ENCODE data around the gene SMYD3. TPM values are rescaled to one million over a fixed set of nuclear protein-coding genes. Genes with fewer than 3 reads are reported as not detected.

The SMYD3 gene
- total and polyA plus RNA-seq, 2 donors = 22.0 to 27.0 TPM

DNA sequence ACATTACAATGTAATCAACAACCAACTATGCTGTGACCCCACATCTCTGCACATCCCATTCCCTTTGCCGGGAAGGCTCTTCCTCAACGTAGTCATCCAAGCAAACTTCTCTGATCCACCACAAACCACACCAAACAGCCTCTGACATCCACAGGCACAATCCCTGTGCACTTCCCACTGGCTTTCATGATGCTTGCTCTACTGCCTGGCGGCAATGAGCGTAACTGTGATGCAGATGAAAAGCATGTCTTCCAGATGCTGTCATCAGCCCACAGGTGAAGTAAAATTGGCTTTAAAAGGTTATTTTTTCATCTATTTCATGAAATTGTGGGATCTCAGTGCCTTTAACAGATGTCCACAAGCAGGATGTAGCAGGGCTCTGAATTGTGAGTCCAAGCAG is 635.2 kb downstream of the SMYD3 start:
- Histone ChIP-seq H3K4me3 (ENCODE audit: low read length in 2 of 2) (no peak overlapping the region), H3K27me3 (ENCODE audit: control insufficient read depth in 2 of 2, insufficient read depth in 1 of 2, low read length in 1 of 2) (no peaks in the 10 kb centered on the region), H3K36me3 (ENCODE audit: control insufficient read depth in 2 of 2, insufficient read depth in 2 of 2, low read length in 1 of 2) (no peaks in the 10 kb centered on the region), H3K4me1 (ENCODE audit: control insufficient read depth in 2 of 2, insufficient read depth in 2 of 2, low read length in 2 of 2) (no peaks in the 10 kb centered on the region), H3K27ac (ENCODE audit: low read depth in 1 of 2, low read length in 1 of 2) (no peak overlapping the region), H3K9me3 (ENCODE audit: control insufficient read depth in 2 of 2, insufficient read depth in 1 of 2, low read length in 1 of 2) (no peaks in the 10 kb centered on the region)
- no peak for DNase-seq (ENCODE audit: low read depth in 6 of 9, low spot score in 9 of 9)
- WGBS = over 99% methylated on average over 4 of the region's 4 CpGs

DNA sequence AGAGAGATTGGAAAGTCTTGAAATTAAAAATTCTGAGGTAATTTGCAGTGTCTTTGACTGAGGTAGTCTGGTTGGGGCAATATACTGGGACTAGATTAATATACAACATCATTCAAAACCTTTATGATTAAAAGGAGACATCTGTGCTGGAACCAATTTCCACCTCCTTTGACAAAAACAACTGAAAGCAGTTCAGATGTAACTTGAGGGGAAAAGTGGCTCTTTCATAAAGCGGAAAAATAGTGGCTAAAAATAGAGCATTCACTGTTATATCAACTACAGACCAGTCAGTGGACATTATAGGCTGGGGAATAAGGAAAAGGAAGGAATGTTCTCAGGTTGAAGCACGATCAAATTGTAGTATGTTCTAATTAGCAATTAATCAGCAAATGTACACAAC is 635.9 kb downstream of the SMYD3 start:
- WGBS = 98% methylated on average over 2 of the region's 2 CpGs
- H3K27me3 ChIP-seq (ENCODE audit: control insufficient read depth in 2 of 2, insufficient read depth in 1 of 2, low read length in 1 of 2) = no peaks in the 10 kb centered on the region
- H3K4me3 ChIP-seq (ENCODE audit: low read length in 2 of 2) = no peak overlapping the region
- no peaks in the 10 kb centered on the region for H3K4me1 ChIP-seq (ENCODE audit: control insufficient read depth in 2 of 2, insufficient read depth in 2 of 2, low read length in 2 of 2)
- no peaks in the 10 kb centered on the region for H3K9me3 ChIP-seq (ENCODE audit: control insufficient read depth in 2 of 2, insufficient read depth in 1 of 2, low read length in 1 of 2)
- no peaks in the 10 kb centered on the region for H3K36me3 ChIP-seq (ENCODE audit: control insufficient read depth in 2 of 2, insufficient read depth in 2 of 2, low read length in 1 of 2)
- DNase-seq (ENCODE audit: low read depth in 6 of 9, low spot score in 9 of 9) = no peak
- H3K27ac ChIP-seq (ENCODE audit: low read depth in 1 of 2, low read length in 1 of 2) = no peak overlapping the region

DNA sequence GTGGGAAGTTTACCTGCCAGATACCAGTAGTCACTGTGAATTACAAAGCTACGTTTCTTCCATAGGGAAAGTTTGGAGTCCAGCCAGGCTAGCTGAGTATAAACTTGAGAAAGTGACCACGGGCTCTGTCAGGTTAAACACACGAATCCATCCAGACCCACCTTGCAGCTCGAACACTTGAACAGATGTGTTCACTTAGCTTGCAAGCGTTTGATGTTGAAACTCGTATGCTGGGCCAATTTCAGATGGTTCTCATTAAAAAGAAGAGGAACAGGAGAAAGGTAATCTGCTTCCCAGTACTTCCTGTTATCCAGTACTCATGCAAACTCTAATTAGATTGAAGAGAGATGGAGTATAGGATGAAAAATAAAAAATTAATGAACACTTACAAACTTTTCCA is 636.4 kb downstream of the SMYD3 start:
- Histone ChIP-seq H3K36me3 (ENCODE audit: control insufficient read depth in 2 of 2, insufficient read depth in 2 of 2, low read length in 1 of 2) (no peaks in the 10 kb centered on the region), H3K27ac (ENCODE audit: low read depth in 1 of 2, low read length in 1 of 2) (no peak overlapping the region), H3K27me3 (ENCODE audit: control insufficient read depth in 2 of 2, insufficient read depth in 1 of 2, low read length in 1 of 2) (no peaks in the 10 kb centered on the region), H3K4me3 (ENCODE audit: low read length in 2 of 2) (no peak overlapping the region), H3K9me3 (ENCODE audit: control insufficient read depth in 2 of 2, insufficient read depth in 1 of 2, low read length in 1 of 2) (no peaks in the 10 kb centered on the region), H3K4me1 (ENCODE audit: control insufficient read depth in 2 of 2, insufficient read depth in 2 of 2, low read length in 2 of 2) (no peaks in the 10 kb centered on the region)
- DNase-seq (ENCODE audit: low read depth in 6 of 9, low spot score in 9 of 9) = no peak
- 96% methylated on average over 6 of the region's 6 CpGs for WGBS

DNA sequence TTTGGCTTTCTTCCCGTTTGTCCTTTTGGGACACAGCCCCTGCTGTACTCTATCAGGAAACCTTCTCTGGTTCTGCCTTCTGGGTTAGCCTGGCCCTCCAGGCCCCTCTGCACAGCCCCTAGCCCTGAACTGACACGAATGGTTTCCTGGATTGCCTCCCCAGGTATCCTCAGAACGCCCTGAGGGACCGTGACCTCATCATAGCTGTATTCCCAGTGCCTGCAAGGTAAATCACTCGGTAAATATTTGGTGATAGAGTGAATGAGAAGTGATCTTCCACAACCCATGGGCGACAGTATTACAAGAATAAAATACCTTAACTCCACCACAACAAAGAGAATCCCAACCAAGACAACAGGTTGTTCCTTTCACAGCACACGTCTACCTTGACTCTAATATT is 637.2 kb downstream of the SMYD3 start:
- Histone ChIP-seq H3K4me1 (ENCODE audit: control insufficient read depth in 2 of 2, insufficient read depth in 2 of 2, low read length in 2 of 2) (no peaks in the 10 kb centered on the region), H3K36me3 (ENCODE audit: control insufficient read depth in 2 of 2, insufficient read depth in 2 of 2, low read length in 1 of 2) (no peaks in the 10 kb centered on the region), H3K9me3 (ENCODE audit: control insufficient read depth in 2 of 2, insufficient read depth in 1 of 2, low read length in 1 of 2) (no peaks in the 10 kb centered on the region), H3K27ac (ENCODE audit: low read depth in 1 of 2, low read length in 1 of 2) (no peak overlapping the region), H3K4me3 (ENCODE audit: low read length in 2 of 2) (no peak overlapping the region), H3K27me3 (ENCODE audit: control insufficient read depth in 2 of 2, insufficient read depth in 1 of 2, low read length in 1 of 2) (no peaks in the 10 kb centered on the region)
- WGBS = 96% methylated on average over 7 of the region's 7 CpGs
- DNase-seq (ENCODE audit: low read depth in 6 of 9, low spot score in 9 of 9) = no peak

DNA sequence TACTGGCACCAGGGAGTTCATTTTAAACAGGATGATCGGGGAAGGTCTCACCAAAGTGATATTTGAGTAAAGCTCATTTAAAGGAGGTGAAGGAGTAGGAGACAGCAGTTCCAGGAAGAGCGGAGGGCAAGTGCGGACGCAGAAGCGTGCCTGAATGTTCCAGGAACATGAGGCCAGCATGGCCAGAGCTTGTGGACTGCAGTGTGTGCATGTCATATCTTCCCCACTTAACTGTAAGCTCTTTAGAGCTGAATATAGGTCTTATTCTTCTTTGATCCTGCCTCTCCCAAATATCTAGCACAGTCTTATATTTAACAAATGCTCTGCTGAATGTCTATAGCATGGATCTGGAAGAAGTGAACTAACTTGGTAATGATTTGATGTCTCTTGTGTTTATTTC is 639.3 kb downstream of the SMYD3 start:
- H3K9me3 ChIP-seq (ENCODE audit: control insufficient read depth in 2 of 2, insufficient read depth in 1 of 2, low read length in 1 of 2) = no peaks in the 10 kb centered on the region
- WGBS = 67% methylated on average over 5 of the region's 5 CpGs
- H3K27ac ChIP-seq (ENCODE audit: low read depth in 1 of 2, low read length in 1 of 2) = no peak overlapping the region
- no peaks in the 10 kb centered on the region for H3K4me1 ChIP-seq (ENCODE audit: control insufficient read depth in 2 of 2, insufficient read depth in 2 of 2, low read length in 2 of 2)
- no peaks in the 10 kb centered on the region for H3K27me3 ChIP-seq (ENCODE audit: control insufficient read depth in 2 of 2, insufficient read depth in 1 of 2, low read length in 1 of 2)
- H3K36me3 ChIP-seq (ENCODE audit: control insufficient read depth in 2 of 2, insufficient read depth in 2 of 2, low read length in 1 of 2) = no peaks in the 10 kb centered on the region
- no peak overlapping the region for H3K4me3 ChIP-seq (ENCODE audit: low read length in 2 of 2)
- DNase-seq (ENCODE audit: low read depth in 6 of 9, low spot score in 9 of 9) = no peak

DNA sequence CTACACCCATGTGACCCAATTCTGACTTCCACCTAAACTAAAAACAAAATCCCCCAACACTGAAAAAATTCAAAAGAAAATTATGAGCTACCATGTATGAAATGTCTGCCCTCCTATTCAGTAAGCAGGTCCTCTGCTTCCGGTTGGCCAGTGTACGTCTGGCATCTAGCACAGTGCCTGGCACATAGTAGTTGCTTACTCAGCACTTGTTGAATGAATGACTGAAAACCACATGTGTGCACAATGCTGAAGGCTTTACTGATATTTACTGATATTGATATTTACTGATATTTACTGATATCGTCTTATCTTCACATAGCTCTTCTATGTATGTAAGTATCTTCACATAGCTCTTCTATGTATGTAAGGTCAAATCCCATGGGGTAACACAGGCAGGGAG is 642.2 kb downstream of the SMYD3 start:
- Histone ChIP-seq H3K27ac (ENCODE audit: low read depth in 1 of 2, low read length in 1 of 2) (no peak overlapping the region), H3K4me1 (ENCODE audit: control insufficient read depth in 2 of 2, insufficient read depth in 2 of 2, low read length in 2 of 2) (no peaks in the 10 kb centered on the region), H3K9me3 (ENCODE audit: control insufficient read depth in 2 of 2, insufficient read depth in 1 of 2, low read length in 1 of 2) (no peaks in the 10 kb centered on the region), H3K27me3 (ENCODE audit: control insufficient read depth in 2 of 2, insufficient read depth in 1 of 2, low read length in 1 of 2) (no peaks in the 10 kb centered on the region), H3K4me3 (ENCODE audit: low read length in 2 of 2) (no peak overlapping the region), H3K36me3 (ENCODE audit: control insufficient read depth in 2 of 2, insufficient read depth in 2 of 2, low read length in 1 of 2) (no peaks in the 10 kb centered on the region)
- WGBS = 98% methylated on average over 3 of the region's 3 CpGs
- DNase-seq (ENCODE audit: low read depth in 6 of 9, low spot score in 9 of 9) = no peak

DNA sequence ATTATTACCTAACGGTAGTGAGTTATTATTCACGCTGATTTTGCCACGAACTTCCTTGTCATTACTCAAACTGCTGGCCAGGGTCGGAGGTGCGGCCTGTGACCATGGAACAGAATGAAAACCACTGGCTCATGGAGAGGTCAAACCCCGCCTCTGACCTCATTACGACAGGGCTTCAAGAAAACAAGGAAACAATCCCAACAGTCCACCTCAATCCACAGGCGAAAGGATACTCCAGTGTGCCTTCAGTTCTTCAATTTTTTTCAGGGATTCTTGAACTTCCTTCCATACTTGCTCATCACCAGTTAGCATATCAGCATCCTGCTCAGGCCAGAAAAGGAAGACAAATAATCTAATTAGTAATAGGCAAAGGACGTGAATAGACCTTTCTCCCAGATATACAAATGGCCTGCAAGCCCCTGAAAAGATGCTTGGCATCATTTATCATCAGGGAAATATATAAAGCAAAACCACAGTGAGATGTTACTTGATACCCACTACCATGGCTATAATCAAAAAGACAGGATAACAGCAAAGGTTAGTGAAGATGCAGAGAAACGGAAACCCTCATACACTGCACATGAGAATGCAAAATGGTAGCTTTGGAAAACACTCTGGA is 643.4 kb downstream of the SMYD3 start:
- Histone ChIP-seq H3K9me3 (ENCODE audit: control insufficient read depth in 2 of 2, insufficient read depth in 1 of 2, low read length in 1 of 2) (no peaks in the 10 kb centered on the region), H3K27ac (ENCODE audit: low read depth in 1 of 2, low read length in 1 of 2) (no peak overlapping the region), H3K27me3 (ENCODE audit: control insufficient read depth in 2 of 2, insufficient read depth in 1 of 2, low read length in 1 of 2) (no peaks in the 10 kb centered on the region), H3K36me3 (ENCODE audit: control insufficient read depth in 2 of 2, insufficient read depth in 2 of 2, low read length in 1 of 2) (no peaks in the 10 kb centered on the region), H3K4me3 (ENCODE audit: low read length in 2 of 2) (no peak overlapping the region), H3K4me1 (ENCODE audit: control insufficient read depth in 2 of 2, insufficient read depth in 2 of 2, low read length in 2 of 2) (no peaks in the 10 kb centered on the region)
- 83% methylated on average over 10 of the region's 10 CpGs for WGBS
- DNase-seq (ENCODE audit: low read depth in 6 of 9, low spot score in 9 of 9) = no peak

DNA sequence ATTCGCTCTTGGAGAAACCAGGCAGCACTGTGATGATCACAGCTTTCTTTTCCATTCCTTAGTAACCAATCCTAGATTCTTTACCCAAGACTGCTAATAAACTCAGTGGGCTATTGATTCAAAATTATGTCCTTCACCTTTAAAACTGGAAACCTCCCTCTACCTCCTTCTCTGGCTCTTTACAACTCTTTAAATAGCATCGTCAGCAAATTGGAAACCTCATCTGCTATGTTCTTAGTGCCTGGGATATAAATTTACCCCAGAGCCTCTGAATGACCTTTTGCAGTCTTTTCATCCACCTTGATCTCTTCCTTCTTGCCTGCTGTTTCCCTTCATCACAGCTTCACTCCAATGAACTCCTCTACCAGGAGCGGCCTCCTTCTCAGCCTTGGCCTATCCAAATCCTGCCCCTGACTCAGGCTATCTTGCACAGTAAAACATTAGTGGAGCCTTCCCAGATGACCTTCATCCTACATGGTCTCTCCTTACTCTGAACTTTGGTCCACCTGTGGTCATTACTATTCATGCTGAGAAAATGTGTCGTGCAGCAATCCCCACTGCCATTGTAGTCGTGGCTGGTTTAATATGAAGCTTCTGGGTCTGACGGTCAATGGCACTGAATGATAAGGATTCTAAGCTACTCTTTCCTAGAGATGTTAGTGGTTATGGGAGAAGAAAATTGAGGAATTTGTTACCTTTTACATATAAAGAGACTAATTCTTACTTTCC is 644.1 kb downstream of the SMYD3 start:
- no peaks in the 10 kb centered on the region for H3K4me1 ChIP-seq (ENCODE audit: control insufficient read depth in 2 of 2, insufficient read depth in 2 of 2, low read length in 2 of 2)
- H3K36me3 ChIP-seq (ENCODE audit: control insufficient read depth in 2 of 2, insufficient read depth in 2 of 2, low read length in 1 of 2) = no peaks in the 10 kb centered on the region
- no peaks in the 10 kb centered on the region for H3K27me3 ChIP-seq (ENCODE audit: control insufficient read depth in 2 of 2, insufficient read depth in 1 of 2, low read length in 1 of 2)
- no peak overlapping the region for H3K27ac ChIP-seq (ENCODE audit: low read depth in 1 of 2, low read length in 1 of 2)
- no peaks in the 10 kb centered on the region for H3K9me3 ChIP-seq (ENCODE audit: control insufficient read depth in 2 of 2, insufficient read depth in 1 of 2, low read length in 1 of 2)
- no peak overlapping the region for H3K4me3 ChIP-seq (ENCODE audit: low read length in 2 of 2)
- DNase-seq (ENCODE audit: low read depth in 6 of 9, low spot score in 9 of 9) = no peak
- 89% methylated on average over 6 of the region's 6 CpGs for WGBS

DNA sequence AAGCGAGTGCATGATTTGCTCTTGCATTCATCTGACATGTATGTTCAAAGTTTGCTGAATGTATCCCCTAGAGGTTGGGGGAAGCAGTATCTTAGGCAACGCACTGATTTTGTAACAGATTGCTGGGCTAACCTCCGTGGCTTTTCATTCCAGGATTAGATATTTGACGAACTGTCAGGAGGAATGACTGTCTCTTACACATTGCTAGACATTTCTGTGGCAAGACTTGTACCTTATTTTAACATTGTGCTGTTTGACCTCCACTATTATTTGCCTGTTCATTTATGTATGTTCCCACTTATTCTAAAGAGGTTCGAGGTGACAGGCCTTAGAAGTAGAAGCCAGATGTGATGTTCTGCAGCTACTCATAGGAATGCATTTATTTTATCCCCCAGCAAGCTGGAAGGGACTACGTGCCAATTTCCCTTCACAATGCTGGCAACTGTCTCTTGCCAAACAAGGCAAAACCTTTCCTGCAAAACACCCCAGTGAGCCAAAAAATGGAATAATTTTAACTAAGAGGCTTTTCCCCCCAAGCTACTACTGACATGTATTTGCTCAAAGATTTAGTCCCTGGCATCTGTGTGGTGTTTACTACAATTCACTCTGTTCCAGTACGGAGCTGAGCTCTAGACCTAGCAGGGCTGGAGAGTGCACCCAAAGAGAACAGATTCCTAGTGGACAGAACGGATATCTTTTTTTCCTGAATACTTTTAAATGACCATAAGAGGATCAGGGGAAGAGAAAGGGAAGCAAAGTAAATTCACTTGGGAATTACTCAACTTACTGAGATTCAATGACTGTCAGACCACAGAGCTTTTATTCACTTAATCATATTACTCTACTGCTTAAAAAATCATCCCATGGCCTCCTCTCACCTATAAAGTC is 646.2 kb downstream of the SMYD3 start:
- no peaks in the 10 kb centered on the region for H3K4me1 ChIP-seq (ENCODE audit: control insufficient read depth in 2 of 2, insufficient read depth in 2 of 2, low read length in 2 of 2)
- no peak overlapping the region for H3K27ac ChIP-seq (ENCODE audit: low read depth in 1 of 2, low read length in 1 of 2)
- DNase-seq (ENCODE audit: low read depth in 6 of 9, low spot score in 9 of 9) = no peak
- H3K27me3 ChIP-seq (ENCODE audit: control insufficient read depth in 2 of 2, insufficient read depth in 1 of 2, low read length in 1 of 2) = no peaks in the 10 kb centered on the region
- H3K4me3 ChIP-seq (ENCODE audit: low read length in 2 of 2) = no peak overlapping the region
- WGBS = 90% methylated on average over 8 of the region's 8 CpGs
- H3K36me3 ChIP-seq (ENCODE audit: control insufficient read depth in 2 of 2, insufficient read depth in 2 of 2, low read length in 1 of 2) = no peaks in the 10 kb centered on the region
- H3K9me3 ChIP-seq (ENCODE audit: control insufficient read depth in 2 of 2, insufficient read depth in 1 of 2, low read length in 1 of 2) = no peaks in the 10 kb centered on the region

Measured in thymus (tissue), 11 donors.